HG02981 (cell line): Measurements from ENCODE around the gene CSRP1.
"Not testable (repeated sequence)": the region's sequence is repeated elsewhere in the genome, so short reads cannot be mapped to it uniquely, and the experiment has no call there.

Experiments used
- ATAC-seq: cut with Tn5 transposase; IDR thresholded peaks from one replicate; pipeline ENCODE4 v1.9.1; 2021; ENCODE audit warnings: mild to moderate bottlenecking, moderate library complexity; ENCODE audit not compliant: unreplicated experiment

Gene CSRP1

GRCh38 chr1:201499795-201500669 lies 6.9 kb downstream of the CSRP1 start:
- ATAC-seq = no peak

DNA sequence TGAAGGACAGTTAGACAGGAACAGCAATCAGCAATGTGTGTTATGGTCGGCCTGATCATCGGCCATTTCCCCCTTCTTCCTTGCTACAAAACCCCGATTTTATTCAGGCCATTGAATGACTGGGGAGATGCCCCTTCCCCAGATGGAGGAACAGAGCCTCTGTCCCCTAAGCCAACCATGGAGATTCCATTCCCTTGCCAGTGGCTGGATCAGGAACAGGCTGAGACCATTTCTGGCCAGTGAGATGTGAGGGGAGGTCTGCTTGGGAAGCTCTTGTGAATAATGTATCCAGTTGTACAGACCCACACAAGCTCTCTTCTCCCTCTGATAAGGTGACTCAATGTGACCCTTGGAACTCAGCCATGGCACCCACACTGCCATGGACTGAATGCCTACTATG lies 7.7 kb downstream of the CSRP1 start:
- no peak for ATAC-seq

- no peak for ATAC-seq
Observed at GRCh38 chr1:201498621-201499020, 8.3 kb downstream of the CSRP1 start.

- no peak for ATAC-seq
Observed at GRCh38 chr1:201497935-201498509, 8.9 kb downstream of the CSRP1 start.

DNA sequence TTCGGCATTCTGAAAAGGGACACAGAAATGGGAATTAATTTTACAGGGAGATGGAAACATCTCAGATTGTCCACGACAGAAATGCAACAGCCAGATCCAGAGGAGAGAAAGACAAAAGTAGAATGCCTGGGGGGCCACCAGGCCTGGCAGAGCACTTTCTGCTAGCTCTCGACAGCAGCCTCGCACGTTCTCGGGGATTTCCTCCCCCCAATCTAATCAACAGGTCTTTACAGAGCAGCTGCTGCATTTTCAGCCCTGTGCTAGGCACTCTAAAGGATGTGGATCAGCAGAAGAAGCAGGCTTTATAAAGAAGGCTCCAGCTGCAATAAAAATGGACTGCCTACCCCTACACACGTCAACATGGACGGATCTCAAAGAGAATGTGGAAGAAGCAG lies 10.6 kb downstream of the CSRP1 start:
- ATAC-seq = no peak

- ATAC-seq = no peak
Observed at GRCh38 chr1:201495551-201496295, 11.2 kb downstream of the CSRP1 start.

GRCh38 chr1:201493757-201494617 lies 12.9 kb downstream of the CSRP1 start:
- ATAC-seq = no peak

GRCh38 chr1:201493026-201493656 lies 13.8 kb downstream of the CSRP1 start:
- not testable (repeated sequence) for ATAC-seq

DNA sequence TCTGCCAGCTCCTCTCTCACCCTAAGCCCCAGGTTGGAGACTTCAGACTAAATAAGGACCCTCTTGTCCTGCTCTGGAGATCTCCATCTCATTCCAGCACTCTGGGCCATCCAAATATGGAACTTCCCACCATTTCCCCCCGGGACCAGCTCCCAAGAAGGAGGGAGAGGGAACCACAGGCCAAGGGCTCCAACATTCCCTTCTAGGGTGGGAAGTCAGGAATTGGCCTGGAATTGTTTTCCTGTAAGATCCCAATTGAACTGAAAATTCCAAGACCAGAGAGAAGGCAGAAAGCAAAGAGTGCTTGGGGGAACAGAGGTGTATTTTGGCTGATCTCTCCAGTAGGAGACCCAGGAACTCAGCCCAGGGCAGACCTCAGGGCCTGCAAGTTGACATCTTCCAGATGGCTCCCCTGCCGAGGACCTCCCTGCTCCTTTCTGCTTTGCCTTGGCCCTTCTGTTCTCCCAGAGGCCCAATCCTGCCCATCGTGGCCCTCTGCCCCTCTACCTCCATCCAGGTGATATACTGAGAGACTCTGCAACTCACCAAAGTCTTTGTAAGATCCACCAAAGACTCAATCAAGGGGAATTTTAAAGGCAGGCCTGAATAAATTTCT lies 14.9 kb downstream of the CSRP1 start:
- no peak for ATAC-seq

GRCh38 chr1:201490708-201491131 lies 16.2 kb downstream of the CSRP1 start:
- no peak for ATAC-seq

DNA sequence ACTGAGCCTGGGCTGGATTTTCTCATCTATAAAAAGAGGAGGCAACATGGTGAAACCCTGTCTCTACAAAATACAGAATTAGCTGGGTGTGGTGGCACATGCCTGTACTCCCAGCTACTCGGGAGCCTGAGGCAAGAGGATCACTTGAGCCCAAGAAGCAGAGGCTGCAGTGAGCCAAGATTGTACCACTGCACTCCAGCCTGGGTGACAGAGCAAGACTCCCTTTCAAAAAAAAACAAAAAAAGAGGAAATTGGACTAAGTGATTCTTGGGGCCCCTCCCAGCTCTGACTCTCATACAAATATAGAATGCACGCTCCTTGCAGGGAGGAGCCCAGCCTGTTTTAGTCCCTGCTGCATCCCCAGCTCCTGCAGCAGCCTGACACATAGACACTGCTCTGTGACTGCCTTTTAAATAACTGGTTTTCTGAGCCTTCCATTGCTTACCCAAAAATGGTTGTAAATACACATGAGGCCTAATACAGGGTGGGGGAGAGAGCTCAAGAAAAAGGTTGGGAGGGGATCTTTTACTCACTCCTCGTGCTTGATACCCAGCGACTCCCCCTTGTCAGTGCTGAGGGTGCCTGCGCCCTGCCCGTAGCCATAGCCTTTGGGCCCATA lies 17.2 kb downstream of the CSRP1 start:
- no peak for ATAC-seq

DNA sequence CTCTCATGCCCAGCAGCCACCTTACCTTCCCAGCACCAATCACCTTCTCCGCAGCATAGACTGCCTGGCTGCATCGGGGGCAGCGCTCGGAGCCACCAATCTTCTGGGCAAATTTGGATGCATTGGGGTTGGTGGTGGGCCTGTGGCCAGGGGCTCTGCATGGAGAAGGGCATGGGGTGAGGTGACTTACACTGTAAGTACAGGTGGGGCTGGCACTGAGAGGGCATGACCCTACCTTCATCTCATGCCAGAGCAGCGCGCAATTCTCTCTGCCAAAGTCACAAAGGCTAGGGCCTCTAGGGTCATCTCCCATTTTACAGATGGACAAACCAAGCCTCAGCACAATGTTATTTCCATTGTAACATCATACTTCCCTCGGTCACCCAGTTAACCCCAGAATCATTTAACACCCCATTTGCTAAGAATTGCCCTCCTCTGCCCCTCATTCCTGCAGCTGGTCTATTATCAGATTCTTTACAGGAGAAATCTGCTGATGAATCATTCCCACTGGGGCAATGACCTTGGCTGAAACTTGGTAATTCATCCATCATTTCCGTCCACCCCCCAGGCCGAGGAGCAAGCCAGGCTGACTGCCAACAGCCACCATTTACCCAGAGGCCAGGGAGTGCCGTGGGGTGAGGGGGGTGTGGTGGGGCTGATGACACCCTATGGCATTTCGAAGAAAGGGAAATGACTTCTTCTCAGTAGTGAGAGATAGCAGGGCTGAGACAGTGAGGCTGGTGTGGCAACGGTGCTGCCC lies 17.9 kb downstream of the CSRP1 start:
- ATAC-seq = no peak

- ATAC-seq = no peak
Observed at GRCh38 chr1:201487742-201488141, 19.2 kb downstream of the CSRP1 start.

DNA sequence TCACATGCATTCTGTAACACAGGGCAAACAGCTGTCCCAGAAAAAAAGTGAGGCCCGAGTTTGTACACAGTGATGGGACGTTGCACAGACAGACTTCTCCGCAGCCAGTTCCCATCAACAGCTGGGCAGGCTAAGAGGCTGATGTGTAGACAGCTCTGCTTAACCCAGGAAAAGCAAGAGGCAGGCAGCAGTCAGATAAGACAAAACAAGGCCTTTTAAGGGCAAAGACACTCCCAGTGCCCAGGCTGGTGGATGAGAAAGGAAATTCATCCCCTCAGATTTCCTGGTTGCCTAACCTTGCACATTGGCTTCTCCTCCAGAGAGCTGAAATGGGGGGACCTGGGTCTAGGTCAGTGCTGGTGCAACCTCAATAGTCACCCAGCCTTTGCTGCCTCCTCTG lies 20.7 kb downstream of the CSRP1 start:
- no peak for ATAC-seq

GRCh38 chr1:201485184-201485774 lies 21.6 kb downstream of the CSRP1 start:
- ATAC-seq = no peak

DNA sequence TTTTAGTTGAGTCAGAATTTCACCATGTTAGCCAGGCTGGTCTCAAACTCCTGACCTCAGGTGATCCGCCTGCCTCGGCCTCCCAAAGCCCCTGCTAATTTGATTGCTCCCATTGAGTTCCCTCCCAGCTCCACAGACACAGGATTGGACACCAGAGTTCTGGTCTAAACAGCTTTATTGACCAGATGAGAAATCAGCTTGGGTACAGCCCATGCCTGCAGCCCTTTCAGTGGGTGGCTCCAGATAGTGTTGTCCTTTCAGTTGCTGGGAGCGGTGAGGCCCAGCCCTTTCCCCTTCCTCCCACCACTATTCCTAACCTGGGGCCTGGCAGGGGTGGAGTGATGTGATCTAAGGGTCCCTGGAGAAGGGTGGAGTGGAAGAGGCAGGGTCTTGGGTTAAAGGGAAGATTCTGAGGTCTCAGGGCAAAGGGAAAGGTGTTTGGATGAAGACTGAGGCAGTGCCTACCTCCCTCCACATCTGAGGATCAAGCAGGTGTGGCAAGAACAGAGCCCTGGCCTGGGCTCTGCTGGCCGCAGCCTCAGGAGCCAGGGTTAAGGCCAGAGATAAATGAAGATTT lies 23.5 kb downstream of the CSRP1 start:
- no peak for ATAC-seq

- ATAC-seq = no peak
Observed at GRCh38 chr1:201482755-201483154, 24.2 kb downstream of the CSRP1 start.
